ENCODE results near the gene SEC16A.

Gene SEC16A

GRCh38 chr9:136484153-136485048 lies 1.6 kb upstream of the SEC16A start:
- DNase-seq (ENCODE audit: low read depth): no peak
- TF ChIP-seq CTCF (IDR thresholded peaks at IDR 0.05; ENCODE audit: low read length, missing control alignments): no peak
- H3K4me3 ChIP-seq (replicated peaks; ENCODE audit: low read depth, low read length): peak overlapping the region; percentile 72

GRCh38 chr9:136483589-136484152 lies 831 bp upstream of the SEC16A start:
- peak overlapping the region; percentile 72 for H3K4me3 ChIP-seq (replicated peaks; ENCODE audit: low read depth, low read length)
- no peak for TF ChIP-seq CTCF (IDR thresholded peaks at IDR 0.05; ENCODE audit: low read length, missing control alignments)

GRCh38 chr9:136482046-136482792 lies 621 bp downstream of the SEC16A start:
- peak overlapping the region; percentile 96 for H3K4me3 ChIP-seq (replicated peaks; ENCODE audit: low read depth, low read length)
- no peak for TF ChIP-seq CTCF (IDR thresholded peaks at IDR 0.05; ENCODE audit: low read length, missing control alignments)
- DNase-seq (ENCODE audit: low read depth): peak; percentile 46

More at GRCh38 chr9:136483589-136484152, 831 bp upstream of the SEC16A start:
- DNase-seq (ENCODE audit: low read depth): peak; percentile 84

- TF ChIP-seq CTCF (IDR thresholded peaks at IDR 0.05; ENCODE audit: low read length, missing control alignments): no peak
- no peak for DNase-seq (ENCODE audit: low read depth)
- H3K4me3 ChIP-seq (replicated peaks; ENCODE audit: low read depth, low read length): peak overlapping the region; percentile 96
Observed at GRCh38 chr9:136481558-136481957, 1.3 kb downstream of the SEC16A start.

- no peak for TF ChIP-seq CTCF (IDR thresholded peaks at IDR 0.05; ENCODE audit: low read length, missing control alignments)
- H3K4me3 ChIP-seq (replicated peaks; ENCODE audit: low read depth, low read length): no peak overlapping the region
- DNase-seq (ENCODE audit: low read depth): no peak
Observed at GRCh38 chr9:136476369-136477150, 6.3 kb downstream of the SEC16A start.

Measured in fibroblast of pulmonary artery (primary cell).